ENCODE data around the gene CD40LG.

Gene CD40LG

GRCh38 chrX:136674270-136674985 is 26.5 kb downstream of the CD40LG start:
- TF ChIP-seq, protein P1, sequence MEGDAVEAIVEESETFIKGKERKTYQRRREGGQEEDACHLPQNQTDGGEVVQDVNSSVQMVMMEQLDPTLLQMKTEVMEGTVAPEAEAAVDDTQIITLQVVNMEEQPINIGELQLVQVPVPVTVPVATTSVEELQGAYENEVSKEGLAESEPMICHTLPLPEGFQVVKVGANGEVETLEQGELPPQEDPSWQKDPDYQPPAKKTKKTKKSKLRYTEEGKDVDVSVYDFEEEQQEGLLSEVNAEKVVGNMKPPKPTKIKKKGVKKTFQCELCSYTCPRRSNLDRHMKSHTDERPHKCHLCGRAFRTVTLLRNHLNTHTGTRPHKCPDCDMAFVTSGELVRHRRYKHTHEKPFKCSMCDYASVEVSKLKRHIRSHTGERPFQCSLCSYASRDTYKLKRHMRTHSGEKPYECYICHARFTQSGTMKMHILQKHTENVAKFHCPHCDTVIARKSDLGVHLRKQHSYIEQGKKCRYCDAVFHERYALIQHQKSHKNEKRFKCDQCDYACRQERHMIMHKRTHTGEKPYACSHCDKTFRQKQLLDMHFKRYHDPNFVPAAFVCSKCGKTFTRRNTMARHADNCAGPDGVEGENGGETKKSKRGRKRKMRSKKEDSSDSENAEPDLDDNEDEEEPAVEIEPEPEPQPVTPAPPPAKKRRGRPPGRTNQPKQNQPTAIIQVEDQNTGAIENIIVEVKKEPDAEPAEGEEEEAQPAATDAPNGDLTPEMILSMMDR (IDR thresholded peaks at IDR 0.05; ENCODE audit: low read depth, low read length): no peak
- H3K4me3 ChIP-seq (ENCODE audit: low read depth, low read length): no peak overlapping the region

DNA sequence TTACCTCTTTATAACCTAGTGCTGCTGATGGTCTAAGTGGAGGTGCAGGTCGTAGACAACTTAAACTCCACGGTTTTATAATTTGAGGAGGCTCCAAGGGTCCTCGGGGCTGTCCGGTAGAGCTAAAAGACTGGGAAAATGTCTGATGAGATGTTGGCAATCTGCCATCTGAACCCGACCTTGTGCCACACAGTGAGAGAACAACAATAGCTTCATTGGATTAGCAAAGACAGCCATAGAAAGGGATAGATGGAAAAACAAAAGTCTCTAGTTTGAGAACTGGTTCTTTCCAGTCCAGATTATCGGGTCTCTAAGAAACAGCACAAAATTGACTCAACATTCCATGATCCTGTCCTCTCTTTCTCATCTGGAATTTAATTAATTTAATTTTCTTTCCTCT is 31.6 kb downstream of the CD40LG start:
- no peak overlapping the region for H3K4me3 ChIP-seq (ENCODE audit: low read depth, low read length)
- TF ChIP-seq, protein P1 (IDR thresholded peaks at IDR 0.05; ENCODE audit: low read depth, low read length): no peak

DNA sequence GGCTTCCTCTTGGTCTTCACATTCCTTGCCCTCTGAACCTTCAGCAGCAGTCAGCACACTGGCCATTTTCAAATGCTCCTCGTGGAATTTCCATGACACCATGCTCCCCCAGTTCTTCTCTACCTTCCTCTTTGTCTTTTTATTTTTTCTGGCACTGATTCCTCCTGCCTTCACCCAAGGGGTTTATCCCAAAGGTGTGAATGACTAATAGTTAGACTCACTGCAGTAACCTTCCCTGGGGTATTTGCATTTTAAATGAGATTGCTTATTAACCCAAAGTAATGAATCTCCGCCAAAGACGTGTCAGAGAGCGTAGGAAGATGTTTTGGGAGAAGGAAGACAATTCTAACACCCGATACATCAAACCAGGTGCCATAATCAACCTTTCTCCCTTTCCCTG is 36.2 kb downstream of the CD40LG start:
- TF ChIP-seq, protein P1 (IDR thresholded peaks at IDR 0.05; ENCODE audit: low read depth, low read length): no peak
- no peak overlapping the region for H3K4me3 ChIP-seq (ENCODE audit: low read depth, low read length)

DNA sequence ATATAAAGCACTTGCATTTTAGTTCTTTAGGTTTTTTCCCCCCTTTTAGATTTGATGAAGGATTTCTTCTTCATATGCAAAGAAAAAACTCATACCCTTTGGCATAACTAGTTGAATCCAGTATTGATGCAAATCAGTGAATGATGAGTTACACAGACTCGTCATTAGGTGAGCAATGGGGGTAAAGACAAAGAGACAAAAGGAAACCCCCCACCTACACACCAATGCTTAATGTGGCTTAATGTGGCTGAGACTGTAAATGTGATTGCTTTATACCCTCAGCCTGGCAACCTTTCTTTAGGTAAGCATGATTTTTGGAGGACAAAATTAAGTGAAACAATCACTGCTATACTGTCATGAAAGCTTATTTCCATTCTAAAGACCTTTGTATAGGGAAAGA is 39.5 kb downstream of the CD40LG start:
- TF ChIP-seq, protein P1 (IDR thresholded peaks at IDR 0.05; ENCODE audit: low read depth, low read length): no peak
- no peak overlapping the region for H3K4me3 ChIP-seq (ENCODE audit: low read depth, low read length)

- H3K4me3 ChIP-seq (ENCODE audit: low read depth, low read length): no peak overlapping the region
- TF ChIP-seq, protein P1 (IDR thresholded peaks at IDR 0.05; ENCODE audit: low read depth, low read length): no peak
These were observed 41.5 kb downstream of the CD40LG start for GRCh38 chrX:136689436-136689835.

DNA sequence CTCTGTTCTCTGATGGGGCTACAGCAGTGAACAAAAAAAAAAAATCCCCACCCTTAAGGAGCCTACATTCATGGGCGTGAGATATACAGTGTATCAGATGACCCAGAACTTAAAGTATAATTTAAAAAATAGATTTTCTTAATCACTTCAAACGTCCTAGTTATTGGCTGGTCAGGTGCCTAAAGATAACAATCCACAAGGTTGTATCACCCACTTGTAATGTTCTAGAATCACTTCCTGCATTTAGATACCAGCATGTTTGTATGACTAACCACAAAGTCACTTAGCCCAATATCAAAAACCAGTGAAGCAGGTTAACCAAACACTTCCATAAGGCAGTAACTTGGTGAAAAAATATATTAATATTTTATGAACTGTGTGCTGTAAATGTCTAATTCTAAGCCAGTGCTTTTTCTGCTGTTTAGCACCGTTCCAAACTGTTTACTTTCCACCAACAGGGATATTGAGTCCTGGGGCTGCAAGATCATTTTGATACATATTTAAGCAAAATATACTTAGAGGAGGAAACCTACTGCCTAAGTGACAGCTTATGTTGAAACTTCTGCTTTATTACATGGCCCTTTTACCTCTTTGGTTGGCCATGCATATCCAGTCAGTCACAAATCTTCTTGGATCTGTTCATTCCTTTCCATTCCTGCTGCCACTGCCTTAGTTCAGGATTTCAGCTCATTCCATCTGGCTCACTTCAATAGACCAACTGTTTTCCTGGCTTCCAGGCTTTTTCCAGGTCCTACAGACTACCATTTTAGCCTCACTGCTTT is 43.3 kb downstream of the CD40LG start:
- no peak overlapping the region for H3K4me3 ChIP-seq (ENCODE audit: low read depth, low read length)
- TF ChIP-seq, protein P1 (IDR thresholded peaks at IDR 0.05; ENCODE audit: low read depth, low read length): no peak

DNA sequence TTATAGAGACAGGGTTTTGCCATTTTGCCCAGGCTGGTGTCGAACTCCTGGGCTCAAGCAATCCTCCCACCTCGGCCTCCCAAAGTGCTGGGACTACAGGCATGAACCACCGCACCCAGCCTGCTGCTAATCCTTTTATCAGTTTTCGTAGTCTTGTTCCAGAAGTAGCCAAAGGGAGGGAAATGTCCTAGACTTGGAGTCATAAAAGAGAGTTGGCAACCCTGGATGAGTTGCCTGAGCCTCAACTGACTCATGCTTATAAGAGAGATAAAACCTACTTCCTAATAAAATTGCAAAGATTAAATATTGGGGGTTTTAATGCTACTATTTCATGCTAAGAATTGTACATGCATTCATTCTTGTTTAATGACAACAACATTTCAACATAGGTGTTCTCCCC is 44.3 kb downstream of the CD40LG start:
- no peak overlapping the region for H3K4me3 ChIP-seq (ENCODE audit: low read depth, low read length)
- TF ChIP-seq, protein P1 (IDR thresholded peaks at IDR 0.05; ENCODE audit: low read depth, low read length): no peak
